SK-N-SH (cell line): ENCODE data around the gene FHIP1B. TPM values are rescaled to one million over a fixed set of nuclear protein-coding genes. Genes with fewer than 3 reads are reported as not detected.

Experiments used
- CTCF ChIA-PET: fragments of 300-600, 350-600 bp; formaldehyde crosslinking; extraction: SDS; loops from one replicate; lab custom pipeline; 2021; lab: Yijun Ruan, JAX
- POLR2A ChIA-PET: fragments of 350-600 bp; sonication (Branson Sonifier 250); formaldehyde crosslinking; extraction: SDS; loops from one replicate; lab custom pipeline; 2020; ENCODE audit warnings: antibody characterized with exemption, inconsistent platforms; lab: Yijun Ruan, JAX
- DNase-seq: peaks from one replicate; pipeline ENCODE4 v3.0.0; 2012
- H2AFZ ChIP-seq: fragments of 200-600 bp; sonication (generic); 2 replicates; pipeline ENCODE4 v1.8.1; 2016; ENCODE audit warnings: antibody characterized with exemption, mild to moderate bottlenecking, low read depth
- H3F3A ChIP-seq: fragments of 200-600 bp; sonication (generic); replicated peaks from 2 replicates; pipeline ENCODE3; 2016; ENCODE audit warnings: antibody characterized with exemption, mild to moderate bottlenecking; ENCODE audit not compliant: insufficient read depth
- H3K27ac ChIP-seq, 2 experiments: fragments of 200-500 bp in 1 of 2; fragments of 200-600 bp in 1 of 2; sonication (Bioruptor generic) in 1 of 2; sonication (generic), shearing (Covaris generic) in 1 of 2; 2 replicates each; pipeline versions ENCODE4 v1.5.1 to v1.6.1; 2014 to 2016; ENCODE audit warnings: low read depth in 2 of 2, inconsistent platforms in 1 of 2, low read length in 1 of 2, mild to moderate bottlenecking in 1 of 2, mixed read lengths in 1 of 2
- H3K27me3 ChIP-seq: fragments of 200-600 bp; sonication (generic), shearing (Covaris generic); 2 replicates; pipeline ENCODE4 v1.6.1; 2016; ENCODE audit warnings: mixed run types; ENCODE audit not compliant: insufficient read depth
- H3K36me3 ChIP-seq, 2 experiments: fragments of 200-500 bp in 1 of 2; fragments of 200-600 bp in 1 of 2; sonication (Bioruptor generic) in 1 of 2; sonication (generic) in 1 of 2; replicated peaks in 1 of 2; 2 replicates each; pipeline versions ENCODE3 to v1.5.1; 2014 to 2016; ENCODE audit warnings: low read length in 1 of 2, mild to moderate bottlenecking in 1 of 2; ENCODE audit not compliant: insufficient read depth in 2 of 2, control insufficient read depth in 1 of 2
- H3K4me1 ChIP-seq, 2 experiments: fragments of 200-500 bp in 1 of 2; fragments of 200-600 bp in 1 of 2; sonication (Bioruptor generic) in 1 of 2; sonication (generic), shearing (Covaris generic) in 1 of 2; 2 replicates each; pipeline versions ENCODE4 v1.5.1 to v1.6.1; 2014 to 2016; ENCODE audit warnings: low read depth in 1 of 2, low read length in 1 of 2, mixed run types in 1 of 2; ENCODE audit not compliant: insufficient read depth in 2 of 2, control insufficient read depth in 1 of 2
- H3K4me2 ChIP-seq: fragments of 200-600 bp; sonication (generic), shearing (Covaris generic); 2 replicates; pipeline ENCODE4 v1.6.1; 2017; ENCODE audit warnings: mixed run types
- H3K4me3 ChIP-seq, 2 experiments: fragments of 200-500 bp in 1 of 2; fragments of 200-600 bp in 1 of 2; sonication (Bioruptor generic) in 1 of 2; sonication (generic), shearing (Covaris generic) in 1 of 2; 2 replicates each; pipeline versions ENCODE4 v1.5.1 to v1.8.1; 2014 to 2016; ENCODE audit warnings: low read depth in 2 of 2, inconsistent platforms in 1 of 2, low read length in 1 of 2, mild to moderate bottlenecking in 1 of 2, mixed read lengths in 1 of 2, moderate library complexity in 1 of 2
- H3K79me2 ChIP-seq: fragments of 200-600 bp; sonication (generic); 2 replicates; pipeline ENCODE4 v1.8.1; 2017; ENCODE audit warnings: mild to moderate bottlenecking; ENCODE audit not compliant: insufficient read depth
- H3K9ac ChIP-seq: fragments of 200-600 bp; sonication (generic); 2 replicates; pipeline ENCODE4 v1.6.1; 2017; ENCODE audit warnings: mixed run types
- H3K9me2 ChIP-seq: fragments of 200-600 bp; sonication (generic); 2 replicates; pipeline ENCODE4 v1.6.1; 2017; ENCODE audit warnings: mixed run types
- H3K9me3 ChIP-seq: fragments of 200-600 bp; sonication (generic); 2 replicates; pipeline ENCODE4 v1.6.1; 2017; ENCODE audit warnings: mixed run types, mild to moderate bottlenecking, moderate library complexity
- H4K20me1 ChIP-seq: fragments of 200-600 bp; sonication (generic); 2 replicates; pipeline ENCODE4 v1.6.1; 2017; ENCODE audit warnings: mild to moderate bottlenecking, mixed run types; ENCODE audit not compliant: insufficient read depth
- CHD2 ChIP-seq: fragments of 150-350 bp; IDR thresholded peaks from 2 replicates; pipeline ENCODE4 v1.6.1; 2018; ENCODE audit warnings: low read length; ENCODE audit not compliant: partially characterized antibody
- ELF1 ChIP-seq: IDR thresholded peaks from 2 replicates; pipeline ENCODE4 v1.4.0; 2012
- FOSL2 ChIP-seq: IDR thresholded peaks from 2 replicates; pipeline ENCODE4 v1.4.0; 2012; ENCODE audit warnings: low read depth, mild to moderate bottlenecking, moderate library complexity, borderline replicate concordance
- FOXJ3 ChIP-seq: sonication (generic); formaldehyde crosslinking; IDR thresholded peaks from 2 replicates; pipeline ENCODE4 v1.5.1; 2020; ENCODE audit warnings: mild to moderate bottlenecking, missing genetic modification reagents
- GABPA ChIP-seq: IDR thresholded peaks from 2 replicates; pipeline ENCODE4 v1.4.0; 2012; ENCODE audit warnings: low read depth, mild to moderate bottlenecking
- GATA2 ChIP-seq: sonication (generic); formaldehyde crosslinking; IDR thresholded peaks from 2 replicates; pipeline ENCODE4 v1.5.0; 2020; ENCODE audit warnings: mild to moderate bottlenecking, missing genetic modification reagents
- IRF3 ChIP-seq: fragments of 150-350 bp; IDR thresholded peaks from 2 replicates; pipeline ENCODE4 v1.6.1; 2016; ENCODE audit warnings: mild to moderate bottlenecking, low read depth, low read length
- RCOR1 ChIP-seq: fragments of 150-350 bp; IDR thresholded peaks from 2 replicates; pipeline ENCODE4 v1.6.1; 2017; ENCODE audit warnings: antibody characterized with exemption, low read length
- REST ChIP-seq: IDR thresholded peaks from 2 replicates; pipeline ENCODE4 v1.6.1; 2012; ENCODE audit warnings: mild to moderate bottlenecking, low read depth, low read length, moderate library complexity
- RFX5 ChIP-seq: IDR thresholded peaks from 2 replicates; pipeline ENCODE4 v1.6.1; 2012; ENCODE audit warnings: mild to moderate bottlenecking, improper control_type of control experiment, low read length
- RXRA ChIP-seq: IDR thresholded peaks from 2 replicates; pipeline ENCODE4 v1.4.0; 2012; ENCODE audit warnings: low read depth, mild to moderate bottlenecking, borderline replicate concordance
- SIN3A ChIP-seq: IDR thresholded peaks from 2 replicates; pipeline ENCODE4 v1.6.1; 2012; ENCODE audit warnings: low read depth, mild to moderate bottlenecking, low read length, moderate library complexity, borderline replicate concordance
- TAF1 ChIP-seq: IDR thresholded peaks from 2 replicates; pipeline ENCODE4 v1.6.1; 2012; ENCODE audit warnings: low read depth, mild to moderate bottlenecking, low read length, moderate library complexity, borderline replicate concordance
- TEAD4 ChIP-seq: IDR thresholded peaks from 2 replicates; pipeline ENCODE4 v1.4.0; 2012; ENCODE audit warnings: mild to moderate bottlenecking, borderline replicate concordance; ENCODE audit not compliant: insufficient read depth
- USF2 ChIP-seq: fragments of 150-350 bp; IDR thresholded peaks from 2 replicates; pipeline ENCODE4 v1.6.1; 2017; ENCODE audit warnings: antibody characterized with exemption, low read length, low read depth, borderline replicate concordance
- YY1 ChIP-seq: IDR thresholded peaks from 2 replicates; pipeline ENCODE4 v1.4.0; 2012; ENCODE audit warnings: low read depth, mild to moderate bottlenecking
- WGBS: methylation state at CpG from one replicate; pipeline ENCODE4 v1.1.6; 2017; ENCODE audit warnings: low lambda C conversion rate; 5-methylcytosine and 5-hydroxymethylcytosine counted together
- polyA plus RNA-seq, 3 experiments: library from polyadenylated mRNA; depleted of rRNA; stranded (reverse); fragments of >200 nt; gene quantifications; 2 replicates each; pipeline ENCODE4 v1.2.3, GENCODE V29; 2012
- TF ChIP-seq, protein P1 (sequence below): IDR thresholded peaks from 2 replicates; pipeline ENCODE4; 2012

Gene FHIP1B
- polyA plus RNA-seq, 1 of the 3 experiments (the other 2 are of a cell fraction): 26.3 TPM

DNA sequence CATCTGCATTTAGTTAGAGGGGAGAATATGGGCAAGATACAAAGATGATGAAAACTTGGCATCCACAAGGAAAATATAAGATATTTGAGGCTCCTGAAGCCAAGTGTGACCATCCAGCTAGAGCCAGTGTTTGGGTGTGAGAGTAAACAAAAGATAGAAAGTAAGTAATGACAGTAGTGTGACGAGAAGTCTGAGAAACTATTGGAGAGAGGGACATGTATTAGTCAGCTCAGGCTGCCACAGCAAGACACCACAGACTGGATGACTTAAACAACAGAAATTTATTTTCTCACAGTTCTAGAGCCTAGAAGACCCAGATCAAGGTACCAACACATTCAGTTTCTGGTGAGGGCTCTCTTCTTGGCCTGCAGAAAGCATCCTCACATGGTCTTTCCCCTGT is 18.8 kb upstream of the FHIP1B start:
- Histone ChIP-seq H3K27ac (no peak overlapping the region), H3K4me3 (no peak overlapping the region), H2AFZ (no peak overlapping the region), H3K79me2 (no peaks in the 10 kb centered on the region), H3F3A (no peaks in the 10 kb centered on the region), H3K4me1 (no peaks in the 10 kb centered on the region; a peak in 1 of 4 replicates), H3K9me2 (no peaks in the 10 kb centered on the region), H3K36me3 (no peaks in the 10 kb centered on the region), H3K9ac (no peak overlapping the region), H3K27me3 (peaks cover 27% of the 10 kb centered on the region; the same call in 1 of the 2 replicates), H4K20me1 (no peaks in the 10 kb centered on the region), H3K4me2 (no peak overlapping the region), H3K9me3 (no peaks in the 10 kb centered on the region)
- 27% methylated on average over 1 of the region's 1 CpG for WGBS
- TF ChIP-seq TAF1 (no peak), ELF1 (no peak), REST (no peak), TEAD4 (no peak), RXRA (no peak), RFX5 (no peak), FOSL2 (no peak), IRF3 (no peak), CHD2 (no peak), GABPA (no peak), GATA2 (CRISPR knock-in tag) (no peak), YY1 (no peak), RCOR1 (no peak), FOXJ3 (CRISPR knock-in tag) (no peak), USF2 (no peak), SIN3A (no peak)
- TF ChIP-seq, protein P1, sequence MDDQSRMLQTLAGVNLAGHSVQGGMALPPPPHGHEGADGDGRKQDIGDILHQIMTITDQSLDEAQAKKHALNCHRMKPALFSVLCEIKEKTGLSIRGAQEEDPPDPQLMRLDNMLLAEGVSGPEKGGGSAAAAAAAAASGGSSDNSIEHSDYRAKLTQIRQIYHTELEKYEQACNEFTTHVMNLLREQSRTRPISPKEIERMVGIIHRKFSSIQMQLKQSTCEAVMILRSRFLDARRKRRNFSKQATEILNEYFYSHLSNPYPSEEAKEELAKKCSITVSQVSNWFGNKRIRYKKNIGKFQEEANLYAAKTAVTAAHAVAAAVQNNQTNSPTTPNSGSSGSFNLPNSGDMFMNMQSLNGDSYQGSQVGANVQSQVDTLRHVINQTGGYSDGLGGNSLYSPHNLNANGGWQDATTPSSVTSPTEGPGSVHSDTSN: no peak
- ChIA-PET CTCF (interaction anchor here (1.1 to 5.6 kb wide), 5 partner anchors 17 to 126 kb away, joined by 3 to 82 read pairs (median 11); no protein-coding TSS in a partner anchor), POLR2A (no interaction called here)
- DNase-seq: no peak
